HG02943 (cell line): ENCODE measurements around the gene DCLRE1C.
"Not testable (repeated sequence)": the region's sequence is repeated elsewhere in the genome, so short reads cannot be mapped to it uniquely, and the experiment has no call there.

ENCODE experiments used
- ATAC-seq: cut with Tn5 transposase; IDR thresholded peaks from one replicate; pipeline ENCODE4 v1.9.1; 2021; ENCODE audit warnings: mild to moderate bottlenecking, low read depth, moderate library complexity; ENCODE audit not compliant: unreplicated experiment

DCLRE1C gene

GRCh38 chr10:14947268-14947667 lies 6.6 kb downstream of the DCLRE1C start:
- ATAC-seq, result no peak

GRCh38 chr10:14945108-14945507 lies 8.8 kb downstream of the DCLRE1C start:
- no peak for ATAC-seq

DNA sequence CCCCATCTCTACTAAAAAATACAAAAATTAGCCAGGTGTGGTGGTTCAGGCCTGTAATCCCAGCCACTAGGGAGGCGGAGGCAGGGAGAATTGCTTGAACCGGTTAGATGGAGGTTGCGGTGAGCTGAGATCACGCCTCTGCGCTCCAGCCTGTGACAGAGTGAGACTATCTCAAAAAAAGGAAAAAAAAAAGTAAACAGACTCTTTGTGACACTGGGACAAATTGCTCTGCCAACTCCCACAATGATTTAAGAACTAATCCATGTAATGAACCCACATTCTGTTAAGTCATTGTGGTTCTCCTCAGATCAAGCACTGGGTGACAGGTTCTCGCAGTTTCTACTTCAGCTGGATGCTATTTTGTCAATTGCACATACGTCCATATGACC lies 11.0 kb downstream of the DCLRE1C start:
- not testable (repeated sequence) for ATAC-seq

GRCh38 chr10:14942147-14942949 lies 11.5 kb downstream of the DCLRE1C start:
- peak; percentile 87 for ATAC-seq

- not testable (repeated sequence) for ATAC-seq
Measured at GRCh38 chr10:14938971-14939370, 14.9 kb downstream of the DCLRE1C start.

DNA sequence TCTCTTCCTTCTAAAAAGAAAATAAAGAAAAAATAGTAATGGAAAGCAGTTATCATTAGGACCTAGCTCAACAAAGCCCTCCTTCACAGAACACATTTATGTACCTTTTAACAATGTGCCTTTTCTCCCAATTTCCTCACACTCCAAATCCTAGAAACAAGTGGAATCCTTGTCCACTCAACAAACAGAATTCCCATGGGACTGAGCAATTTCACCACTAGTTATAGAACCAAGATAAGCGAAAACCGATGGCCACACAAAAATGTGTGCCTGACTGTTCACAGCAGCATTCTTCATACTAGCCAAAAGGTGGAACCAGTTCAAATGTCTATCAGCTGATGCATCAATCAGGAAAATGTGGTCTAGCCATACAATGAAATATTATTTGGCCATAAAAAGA lies 17.3 kb downstream of the DCLRE1C start:
- no peak for ATAC-seq

GRCh38 chr10:14930610-14931009 lies 23.3 kb downstream of the DCLRE1C start:
- ATAC-seq, result no peak

- peak; percentile 90 for ATAC-seq
Measured at GRCh38 chr10:14926722-14927416, 27.0 kb downstream of the DCLRE1C start.

DNA sequence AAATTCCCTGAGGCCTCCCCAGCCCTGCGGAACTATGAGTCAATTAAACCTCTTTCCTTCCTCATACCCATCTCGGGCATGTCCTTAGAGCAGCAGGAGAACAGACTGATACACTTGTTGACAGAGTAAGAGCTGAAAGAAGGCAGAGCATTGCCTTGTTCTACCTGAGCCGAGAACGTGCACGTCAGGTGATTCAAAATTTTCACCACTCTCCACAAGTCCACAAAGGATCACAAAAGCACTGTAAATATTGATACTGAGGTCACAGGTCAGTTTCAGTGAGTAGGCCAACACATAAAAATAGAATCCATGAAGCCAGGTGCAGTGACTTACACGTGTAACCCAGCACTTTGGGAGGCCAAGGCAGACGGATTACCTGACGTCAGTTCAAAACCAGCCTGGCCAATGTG lies 27.8 kb downstream of the DCLRE1C start:
- ATAC-seq, result no peak

DNA sequence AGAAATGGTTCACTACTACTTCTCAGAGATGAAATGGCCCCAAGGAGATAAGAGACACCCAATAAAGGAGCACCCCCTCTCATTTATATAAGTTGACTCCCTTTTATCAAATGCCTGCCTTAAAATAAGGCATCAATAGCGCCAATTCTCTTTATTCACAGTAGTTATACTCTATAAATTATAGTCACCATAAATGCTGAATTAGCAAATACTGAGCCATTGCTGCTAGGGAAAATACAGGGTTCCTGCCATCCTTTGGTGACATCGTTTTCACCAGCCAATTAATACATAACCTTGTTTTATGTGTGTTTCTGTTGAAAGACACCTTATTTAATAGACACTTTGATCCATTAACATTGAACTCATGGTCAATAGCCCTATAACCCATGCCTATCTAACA lies 28.6 kb downstream of the DCLRE1C start:
- ATAC-seq, result no peak

DNA sequence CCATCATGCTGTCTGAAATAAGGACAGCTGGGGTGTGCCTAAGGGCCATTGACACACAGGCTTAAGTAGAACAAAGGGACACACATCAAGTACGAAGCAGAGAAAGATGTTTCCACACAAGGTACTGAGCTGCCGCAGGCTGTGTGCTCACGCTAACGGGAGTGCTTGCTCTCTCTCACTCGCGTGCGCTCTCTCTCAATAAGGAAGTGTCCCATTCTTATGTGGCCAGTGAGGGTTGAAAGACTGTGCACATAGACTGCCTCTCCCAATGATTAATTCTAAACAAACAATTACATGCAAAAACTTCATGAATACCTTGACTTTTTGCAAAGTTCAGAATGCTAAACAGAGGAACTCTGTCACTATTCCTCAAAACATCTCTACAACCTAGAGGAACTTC lies 29.9 kb downstream of the DCLRE1C start:
- ATAC-seq, result no peak

DNA sequence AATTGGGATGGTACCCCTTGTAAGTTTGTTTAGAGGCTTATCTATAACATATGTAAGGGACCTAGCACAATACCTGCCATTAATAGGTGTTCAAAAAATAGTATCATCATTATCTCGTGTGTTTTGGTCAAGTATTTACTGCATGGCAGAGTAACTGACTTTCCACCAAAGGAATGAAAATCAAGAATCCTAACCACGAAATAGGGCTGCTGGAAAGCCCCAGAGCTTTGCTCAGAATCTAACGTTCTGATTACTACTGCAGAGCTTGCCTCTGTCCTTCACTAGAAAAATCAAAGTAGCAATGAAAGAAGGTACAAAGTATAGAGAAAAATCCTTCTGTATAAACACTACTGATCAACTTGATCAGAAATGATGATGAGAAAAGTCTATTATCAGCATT lies 34.9 kb downstream of the DCLRE1C start:
- no peak for ATAC-seq

- ATAC-seq, result no peak
Measured at GRCh38 chr10:14917827-14918226, 36.1 kb downstream of the DCLRE1C start.

DNA sequence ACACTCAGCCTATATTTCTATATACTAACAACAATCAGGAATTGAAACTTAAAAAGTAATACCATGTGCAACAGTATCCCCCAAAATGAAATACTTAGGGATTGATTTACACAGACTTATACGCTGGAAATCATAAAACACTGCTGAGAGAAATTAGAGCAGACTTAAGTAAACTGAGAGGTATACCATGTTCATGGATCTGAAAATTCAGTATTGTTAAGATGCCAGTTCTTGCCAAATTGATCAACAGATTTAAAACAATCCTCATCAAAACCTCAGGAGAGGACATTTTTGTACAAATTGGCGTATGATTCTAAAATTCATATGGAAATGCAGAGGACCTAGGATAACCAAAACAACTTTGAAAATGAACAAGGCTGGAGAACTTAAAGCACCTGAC lies 37.3 kb downstream of the DCLRE1C start:
- no peak for ATAC-seq

DNA sequence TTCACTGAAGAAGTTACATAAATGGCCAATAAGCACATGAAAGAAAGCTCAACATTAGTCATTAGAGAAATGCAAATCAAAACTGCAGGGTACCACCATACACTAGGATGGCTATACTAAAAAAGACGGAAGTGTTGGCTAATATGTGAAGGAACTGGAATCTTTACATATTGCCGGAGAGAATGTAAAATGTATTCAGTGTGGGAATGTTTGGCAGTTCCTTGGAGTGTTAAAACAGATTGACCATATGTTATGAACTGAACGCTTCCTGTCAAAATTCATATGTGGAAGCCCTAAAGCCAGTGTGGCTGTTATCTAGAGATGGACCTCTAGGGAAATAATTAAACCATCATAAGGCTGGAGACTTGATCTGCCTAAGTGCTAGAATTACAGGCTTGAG lies 42.1 kb downstream of the DCLRE1C start:
- ATAC-seq, result no peak

GRCh38 chr10:14910953-14911352 lies 42.9 kb downstream of the DCLRE1C start:
- ATAC-seq, result no peak

GRCh38 chr10:14909101-14909500 lies 44.8 kb downstream of the DCLRE1C start:
- no peak for ATAC-seq

GRCh38 chr10:14907591-14907990 lies 46.3 kb downstream of the DCLRE1C start:
- not testable (repeated sequence) for ATAC-seq

GRCh38 chr10:14906765-14907164 lies 47.1 kb downstream of the DCLRE1C start:
- no peak for ATAC-seq

- no peak for ATAC-seq
Measured at GRCh38 chr10:14905890-14906289, 48.0 kb downstream of the DCLRE1C start.

- no peak for ATAC-seq
Measured at GRCh38 chr10:14904864-14905263, 49.0 kb downstream of the DCLRE1C start.

DNA sequence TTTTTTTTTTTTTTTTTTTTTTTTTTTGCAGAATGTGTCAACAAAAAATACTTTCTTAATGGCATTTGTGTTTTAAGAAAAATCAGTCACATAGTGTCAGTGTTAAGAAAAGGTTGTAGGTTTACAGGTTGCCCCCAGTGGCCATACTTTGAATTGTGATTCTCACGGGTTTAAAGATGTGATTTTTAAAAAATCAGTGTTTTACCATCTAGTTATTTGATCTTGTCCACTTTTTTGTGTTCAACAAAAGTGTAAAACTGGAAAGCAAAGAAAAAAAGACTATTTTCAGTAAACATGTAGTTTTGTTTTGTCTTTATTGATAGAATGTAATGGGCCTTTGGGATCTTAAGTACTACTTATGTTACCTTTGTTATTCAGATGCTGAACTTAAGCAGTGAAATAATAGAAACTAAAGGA lies 49.6 kb downstream of the DCLRE1C start:
- ATAC-seq, result no peak
